A549 (cell line): ENCODE results near the gene CWF19L2. TPM values are rescaled to one million over a fixed set of nuclear protein-coding genes. Genes with fewer than 3 reads are reported as not detected.

Experiments used
- ATAC-seq, 2 experiments: fragments of 200-7000 bp in 1 of 2; fragments of >200 bp in 1 of 2; cut with Nextera tagmentation in 1 of 2; cut with Tn5 transposase in 1 of 2; 3 replicates each; pipeline versions ENCODE4 v1.8.0 to v1.9.1; 2018 to 2020; ENCODE audit warnings: mild to moderate bottlenecking in 1 of 2, moderate library complexity in 1 of 2
- CTCF ChIA-PET: fragments of 300-600 bp; sonication (Branson Sonifier 250); formaldehyde crosslinking; extraction: SDS; loops from one replicate; lab custom pipeline; 2021; ENCODE audit warnings: antibody characterized with exemption, inconsistent platforms; lab: Yijun Ruan, JAX
- POLR2A ChIA-PET: fragments of 350-600 bp; formaldehyde crosslinking; extraction: SDS; loops from one replicate; lab custom pipeline; 2021; ENCODE audit warnings: antibody characterized with exemption, inconsistent platforms; lab: Yijun Ruan, JAX
- DNase-seq, 2 experiments: peaks; one replicate each; pipeline versions ENCODE4 v3.0.0 to v3.0.0-alpha.2; 2011 to 2016; ENCODE audit warnings: low read depth in 1 of 2, low spot score in 1 of 2
- FAIRE-seq: peaks from 2 replicates; lab custom pipeline; 2011; peaks lifted over from hg19 to GRCh38; lab: Jason Lieb, UNC
- H3K27ac ChIP-seq, 2 experiments: fragments of >200 bp; sonication (Bioruptor Twin); formaldehyde crosslinking; 3 replicates each; pipeline ENCODE4 v1.5.1; 2016 to 2017
- H3K4me1 ChIP-seq: fragments of >200 bp; sonication (Bioruptor Twin); formaldehyde crosslinking; 3 replicates; pipeline ENCODE4 v1.6.1; 2016
- H3K4me2 ChIP-seq: fragments of >200 bp; sonication (Bioruptor Twin); formaldehyde crosslinking; 3 replicates; pipeline ENCODE4 v1.6.1; 2016
- H3K4me3 ChIP-seq: fragments of >200 bp; sonication (Bioruptor Twin); formaldehyde crosslinking; 3 replicates; pipeline ENCODE4 v1.5.1; 2016
- H3K9me3 ChIP-seq: fragments of >200 bp; sonication (Bioruptor Twin); formaldehyde crosslinking; 3 replicates; pipeline ENCODE4 v1.6.1; 2016
- BHLHE40 ChIP-seq: IDR thresholded peaks from 2 replicates; pipeline ENCODE4 v1.6.1; 2012; ENCODE audit warnings: low read depth, low read length, inconsistent platforms
- CTCF ChIP-seq: fragments of >200 bp; sonication (Bioruptor Twin); formaldehyde crosslinking; IDR thresholded peaks from 3 replicates; pipeline ENCODE4 v1.5.1; 2016
- EHF ChIP-seq: fragments of 250-450 bp; sonication (Bioruptor Pico); IDR thresholded peaks from 2 replicates; pipeline ENCODE4 v1.5.0; 2020; ENCODE audit warnings: mild to moderate bottlenecking
- ELK1 ChIP-seq: fragments of 150-350 bp; IDR thresholded peaks from 2 replicates; pipeline ENCODE4 v1.6.1; 2014; ENCODE audit warnings: low read depth, mild to moderate bottlenecking, low read length
- EP300 ChIP-seq, 2 experiments: fragments of >200 bp; sonication (Bioruptor Twin); formaldehyde crosslinking; IDR thresholded peaks; 2 replicates in 1 of 2; 3 replicates in 1 of 2; pipeline ENCODE4 v1.6.1; 2016 to 2017
- FOSB ChIP-seq: fragments of 250-450 bp; sonication (Bioruptor Pico); IDR thresholded peaks from 2 replicates; pipeline ENCODE4 v1.5.0; 2020; ENCODE audit warnings: mild to moderate bottlenecking, moderate library complexity
- HES2 ChIP-seq: fragments of >200 bp; sonication (Bioruptor Twin); formaldehyde crosslinking; IDR thresholded peaks from 2 replicates; pipeline ENCODE4 v1.6.1; 2016
- HOXB13 ChIP-seq: fragments of 250-450 bp; sonication (Bioruptor Pico); IDR thresholded peaks from 2 replicates; pipeline ENCODE4 v1.5.0; 2020; ENCODE audit warnings: low read depth, mild to moderate bottlenecking, moderate library complexity
- HOXB5 ChIP-seq: fragments of 250-450 bp; sonication (Bioruptor Pico); IDR thresholded peaks from 2 replicates; pipeline ENCODE4 v1.5.0; 2020; ENCODE audit warnings: mild to moderate bottlenecking, moderate library complexity
- JUNB ChIP-seq: fragments of >200 bp; sonication (Bioruptor Twin); formaldehyde crosslinking; IDR thresholded peaks from 2 replicates; pipeline ENCODE4 v1.6.1; 2016
- KDM5A ChIP-seq: fragments of 200-600 bp; sonication (generic); IDR thresholded peaks from 2 replicates; pipeline ENCODE4 v1.6.1; 2016; ENCODE audit warnings: antibody characterized with exemption, mild to moderate bottlenecking
- MAX ChIP-seq: IDR thresholded peaks from 2 replicates; pipeline ENCODE4 v1.6.1; 2012
- MAZ ChIP-seq: fragments of 150-350 bp; IDR thresholded peaks from 2 replicates; pipeline ENCODE4 v1.6.1; 2014; ENCODE audit warnings: antibody characterized with exemption, low read depth, low read length, borderline replicate concordance
- NFE2L2 ChIP-seq: fragments of 150-350 bp; conservative IDR thresholded peaks from 2 replicates; pipeline ENCODE4 v1.6.1; 2014; ENCODE audit warnings: low read length
- PHF8 ChIP-seq: fragments of 200-600 bp; sonication (generic); IDR thresholded peaks from 2 replicates; pipeline ENCODE4 v1.6.1; 2016; ENCODE audit warnings: low read depth, mild to moderate bottlenecking, antibody characterized with exemption, moderate library complexity, borderline replicate concordance
- RAD21 ChIP-seq, 2 experiments: fragments of >200 bp in 1 of 2; sonication (Bioruptor Twin) in 1 of 2; formaldehyde crosslinking in 1 of 2; IDR thresholded peaks in 1 of 2; conservative IDR thresholded peaks in 1 of 2; 2 replicates in 1 of 2; 3 replicates in 1 of 2; pipeline ENCODE4 v1.6.1; 2012 to 2018; ENCODE audit warnings: inconsistent platforms in 1 of 2
- RARB ChIP-seq: fragments of 250-450 bp; sonication (Bioruptor Pico); IDR thresholded peaks from 2 replicates; pipeline ENCODE4 v1.8.0; 2021; ENCODE audit warnings: mild to moderate bottlenecking, moderate library complexity
- SREBF2 ChIP-seq: fragments of 450-650 bp; IDR thresholded peaks from 2 replicates; pipeline ENCODE4 v1.6.1; 2014; ENCODE audit warnings: mild to moderate bottlenecking, moderate library complexity
- TFCP2L1 ChIP-seq: fragments of 250-450 bp; sonication (Bioruptor Pico); IDR thresholded peaks from 2 replicates; pipeline ENCODE4 v1.5.0; 2021; ENCODE audit warnings: mild to moderate bottlenecking
- TP53 ChIP-seq: fragments of 250-450 bp; sonication (Bioruptor Pico); IDR thresholded peaks from 2 replicates; pipeline ENCODE4 v1.5.0; 2021; ENCODE audit warnings: mild to moderate bottlenecking, moderate library complexity
- USF2 ChIP-seq: fragments of 450-650 bp; IDR thresholded peaks from 2 replicates; pipeline ENCODE4 v1.6.1; 2014; ENCODE audit warnings: antibody characterized with exemption
- ZC3H11A ChIP-seq: fragments of 450-650 bp; IDR thresholded peaks from 2 replicates; pipeline ENCODE4 v1.6.1; 2014; ENCODE audit warnings: antibody characterized with exemption, mild to moderate bottlenecking
- ZNF302 ChIP-seq: fragments of 250-450 bp; sonication (Bioruptor Pico); IDR thresholded peaks from 2 replicates; pipeline ENCODE4 v1.9.0; 2021; ENCODE audit warnings: inconsistent platforms, mild to moderate bottlenecking, moderate library complexity
- ZSCAN20 ChIP-seq: fragments of 250-450 bp; sonication (Bioruptor Pico); IDR thresholded peaks from 2 replicates; pipeline ENCODE4 v1.8.0; 2022; ENCODE audit warnings: mild to moderate bottlenecking, moderate library complexity
- WGBS: methylation state at CpG from one replicate; pipeline ENCODE4 v1.1.6; 2017; ENCODE audit errors: missing lambda C conversion rate; 5-methylcytosine and 5-hydroxymethylcytosine counted together
- polyA plus RNA-seq, 4 experiments: library from polyadenylated mRNA; depleted of rRNA in 3 of 4; stranded (reverse); fragments of >200 nt; fragmentation: RNase III in 1 of 4; extraction: RNeasy Plus Mini Kit Qiagen cat#74134 plus additional on column Dnase treatment in 1 of 4; gene quantifications; 2 replicates in 3 of 4; 3 replicates in 1 of 4; pipeline ENCODE4 v1.2.3, GENCODE V29; 2011 to 2017

Gene CWF19L2
- polyA plus RNA-seq, 2 of the 4 experiments (the other 2 are of a cell fraction): 5.4 to 5.8 TPM

GRCh38 chr11:107329164-107329563 lies 128.5 kb downstream of the CWF19L2 start (continued):
- TF ChIP-seq FOSB (CRISPR knock-in tag): no peak
- TF ChIP-seq TP53 (CRISPR knock-in tag): no peak
- TF ChIP-seq PHF8: no peak
- no peak for TF ChIP-seq EHF
- TF ChIP-seq MAZ: no peak
- TF ChIP-seq ELK1: no peak
- TF ChIP-seq BHLHE40: no peak
- no peak for TF ChIP-seq RAD21 (conservative IDR thresholded peaks at IDR 0.05 in 1 of 2, IDR thresholded peaks at IDR 0.05 in 1 of 2)
- TF ChIP-seq ZSCAN20 (CRISPR knock-in tag): no peak
- no peak for TF ChIP-seq USF2
- no peak for TF ChIP-seq HES2

GRCh38 chr11:107316426-107316825 lies 141.2 kb downstream of the CWF19L2 start:
- FAIRE-seq (no peak), ATAC-seq (no peak), DNase-seq (no peak)
- no peak overlapping the region for H3K4me2 ChIP-seq
- no peak overlapping the region for H3K4me3 ChIP-seq
- H3K9me3 ChIP-seq: no peaks in the 10 kb centered on the region
- no peak overlapping the region for H3K27ac ChIP-seq
- no peak for TF ChIP-seq RARB (CRISPR knock-in tag)
- TF ChIP-seq JUNB: no peak
- no peak for TF ChIP-seq HOXB5
- no peak for TF ChIP-seq NFE2L2
- TF ChIP-seq EP300 (IDR thresholded peaks at IDR 0.05): no peak
- TF ChIP-seq HOXB13 (CRISPR knock-in tag): no peak
- TF ChIP-seq ZNF302 (CRISPR knock-in tag): no peak
- no peak for TF ChIP-seq ELK1
- TF ChIP-seq CTCF: no peak
- TF ChIP-seq SREBF2: no peak
- TF ChIP-seq ZC3H11A: no peak
- no peak for TF ChIP-seq TP53 (CRISPR knock-in tag)
- TF ChIP-seq PHF8: no peak
- no peak for TF ChIP-seq TFCP2L1 (CRISPR knock-in tag)
- TF ChIP-seq KDM5A: no peak
- no peak for TF ChIP-seq MAX
- POLR2A ChIA-PET: no interaction called here
- CTCF ChIA-PET: no interaction called here
- 0% methylated on average over 1 of the region's 1 CpG for WGBS
- no peaks in the 10 kb centered on the region for H3K4me1 ChIP-seq
